OCI-LY7 (cell line): ENCODE data around the gene GPR132. TPM values are rescaled to one million over a fixed set of nuclear protein-coding genes. Genes with fewer than 3 reads are reported as not detected.

Experiments
- BruUV-seq: library from RNA; stranded (reverse); fragments of 400-500 nt; replicated peaks from 2 replicates; lab custom pipeline; 2021; lab: Mats Ljungman, UMichigan
- CTCF ChIA-PET: fragments of 300-600 bp; sonication (Branson Sonifier 250); formaldehyde crosslinking; loops from one replicate; lab custom pipeline; 2022; ENCODE audit warnings: antibody characterized with exemption; ENCODE audit not compliant: unreplicated experiment; lab: Charles Lee
- POLR2A ChIA-PET: fragments of 300-600 bp; sonication (Branson Sonifier 250); formaldehyde crosslinking; loops from one replicate; lab custom pipeline; 2022; ENCODE audit warnings: antibody characterized with exemption; lab: Charles Lee
- DNase-seq: peaks from one replicate; pipeline ENCODE4 v3.0.0-alpha.2; 2015; ENCODE audit warnings: low spot score
- H2AFZ ChIP-seq: fragments of 200-600 bp; sonication (generic), shearing (Covaris generic); 2 replicates; pipeline ENCODE4 v1.6.1; 2014; ENCODE audit warnings: mild to moderate bottlenecking, antibody characterized with exemption, low read length, moderate library complexity
- H3K27ac ChIP-seq: fragments of 200-600 bp; sonication (generic); 2 replicates; pipeline ENCODE4 v1.5.1; 2014; ENCODE audit warnings: mixed run types, low read depth, mild to moderate bottlenecking, moderate library complexity, low read length, inconsistent platforms; ENCODE audit not compliant: poor library complexity, severe bottlenecking
- H3K36me3 ChIP-seq: fragments of 200-600 bp; sonication (generic); 2 replicates; pipeline ENCODE4 v1.6.1; 2014; ENCODE audit warnings: mild to moderate bottlenecking, antibody characterized with exemption, low read length, moderate library complexity, mixed read lengths; ENCODE audit not compliant: insufficient read depth
- H3K4me1 ChIP-seq: fragments of 200-600 bp; sonication (generic); 2 replicates; pipeline ENCODE4 v1.5.1; 2014; ENCODE audit warnings: mild to moderate bottlenecking, low read length; ENCODE audit not compliant: insufficient read depth, poor library complexity, severe bottlenecking
- H3K4me2 ChIP-seq: fragments of 200-600 bp; sonication (generic); 2 replicates; pipeline ENCODE4 v1.6.1; 2014; ENCODE audit warnings: mild to moderate bottlenecking, low read length
- H3K4me3 ChIP-seq: fragments of 200-600 bp; sonication (generic); 2 replicates; pipeline ENCODE4 v1.5.1; 2014; ENCODE audit warnings: mild to moderate bottlenecking, low read depth, low read length; ENCODE audit not compliant: poor library complexity, severe bottlenecking
- H3K79me2 ChIP-seq: fragments of 200-600 bp; sonication (generic); 2 replicates; pipeline ENCODE4 v1.6.1; 2016; ENCODE audit warnings: low read depth, mild to moderate bottlenecking, low read length, moderate library complexity, mixed read lengths; ENCODE audit not compliant: insufficient read depth
- H3K9me2 ChIP-seq: fragments of 200-600 bp; sonication (generic); 2 replicates; pipeline ENCODE4 v1.6.1; 2016; ENCODE audit warnings: mild to moderate bottlenecking, low read length, mixed read lengths; ENCODE audit not compliant: insufficient read depth
- H3K9me3 ChIP-seq: fragments of 200-600 bp; sonication (generic); 2 replicates; pipeline ENCODE4 v1.6.1; 2014; ENCODE audit warnings: mild to moderate bottlenecking, mixed run types, low read length, mixed read lengths
- H4K20me1 ChIP-seq: fragments of 200-600 bp; sonication (generic); 2 replicates; pipeline ENCODE4 v1.6.1; 2014; ENCODE audit warnings: mild to moderate bottlenecking, antibody characterized with exemption, low read length, moderate library complexity, mixed read lengths; ENCODE audit not compliant: insufficient read depth
- CTCF ChIP-seq: fragments of 200-600 bp; sonication (generic); conservative IDR thresholded peaks from 2 replicates; pipeline ENCODE4 v1.5.1; 2014; ENCODE audit warnings: mild to moderate bottlenecking, antibody characterized with exemption, low read length, moderate library complexity, mixed read lengths
- EZH2phosphoT487 ChIP-seq: fragments of 200-600 bp; sonication (generic); IDR thresholded peaks from 2 replicates; pipeline ENCODE4 v1.6.1; 2018; ENCODE audit warnings: low read depth, borderline replicate concordance, mild to moderate bottlenecking, mixed run types, antibody characterized with exemption, low read length, moderate library complexity, mixed read lengths
- intact Hi-C: fragments of 100-400 bp; cut with micrococcal nuclease; formaldehyde crosslinking; loops from one replicate; pipeline ENCODE4 v1.10.0; 2022; ENCODE audit not compliant: unreplicated experiment
- total RNA-seq, 2 experiments: library from RNA; depleted of rRNA in 1 of 2; stranded (reverse); fragments of >200 nt in 1 of 2; shearing (Covaris generic) in 1 of 2; gene quantifications; 2 replicates each; pipeline ENCODE4 v1.2.3, GENCODE V29; 2014 to 2022

GPR132 gene
- total RNA-seq, 2 experiments from 2014 or later = 1.0 to 3.0 TPM

- Histone ChIP-seq H3K9me2 (no peaks in the 10 kb centered on the region), H3K4me2 (no peak overlapping the region), H3K79me2 (no peaks in the 10 kb centered on the region), H3K9me3 (0 out of 2 replicates have a peak, but pooled peaks cover 8% of the 10 kb centered on the region), H4K20me1 (no peaks in the 10 kb centered on the region), H3K27ac (no peak overlapping the region), H3K4me3 (no peak overlapping the region), H3K4me1 (no peaks in the 10 kb centered on the region), H2AFZ (no peak overlapping the region), H3K36me3 (no peaks in the 10 kb centered on the region)
- TF ChIP-seq EZH2phosphoT487 = no peak
- no peak for TF ChIP-seq CTCF
- BruUV-seq = no TSS peak
- no peak for DNase-seq
- intact Hi-C loops = no loop called here
- ChIA-PET POLR2A (no interaction called here), CTCF (no interaction called here)
Measured at GRCh38 chr14:105099778-105100177, 34.5 kb upstream of the GPR132 start.

GRCh38 chr14:105098316-105098715 is 33.1 kb upstream of the GPR132 start:
- Histone ChIP-seq H3K4me3 (no peak overlapping the region), H2AFZ (no peak overlapping the region), H3K27ac (no peak overlapping the region), H3K79me2 (no peaks in the 10 kb centered on the region), H3K36me3 (no peaks in the 10 kb centered on the region), H3K9me3 (0 out of 2 replicates have a peak, but pooled peaks cover 8% of the 10 kb centered on the region), H4K20me1 (no peaks in the 10 kb centered on the region), H3K4me1 (no peaks in the 10 kb centered on the region), H3K4me2 (no peak overlapping the region), H3K9me2 (no peaks in the 10 kb centered on the region)
- intact Hi-C loops = no loop called here
- ChIA-PET CTCF (no interaction called here), POLR2A (interaction anchor here (0.6 to 1.1 kb wide), 2 partner anchors 19 to 184 kb away, joined by 3 to 4 read pairs; no protein-coding TSS in a partner anchor)
- no peak for DNase-seq
- BruUV-seq = no TSS peak
- TF ChIP-seq EZH2phosphoT487 (no peak), CTCF (no peak)

- H3K79me2 ChIP-seq = no peaks in the 10 kb centered on the region
- BruUV-seq = no TSS peak
- no peak overlapping the region for H3K4me2 ChIP-seq
- H3K9me3 ChIP-seq = 0 out of 2 replicates have a peak, but pooled peaks cover 8% of the 10 kb centered on the region
- DNase-seq = no peak
- TF ChIP-seq CTCF (no peak), EZH2phosphoT487 (no peak)
- H3K27ac ChIP-seq = no peak overlapping the region
- H4K20me1 ChIP-seq = no peaks in the 10 kb centered on the region
- no peaks in the 10 kb centered on the region for H3K9me2 ChIP-seq
- CTCF ChIA-PET = no interaction called here
- H3K4me1 ChIP-seq = no peaks in the 10 kb centered on the region
- no peak overlapping the region for H3K4me3 ChIP-seq
- intact Hi-C loops = no loop called here
- POLR2A ChIA-PET = interaction anchor here (0.6 to 1.1 kb wide), 2 partner anchors 20 to 184 kb away, joined by 3 to 4 read pairs; no protein-coding TSS in a partner anchor
- no peak overlapping the region for H2AFZ ChIP-seq
- H3K36me3 ChIP-seq = no peaks in the 10 kb centered on the region
Measured at GRCh38 chr14:105097794-105098127, 32.5 kb upstream of the GPR132 start.
